Amniotic epithelial cell (primary cell): ENCODE measurements around the gene UQCRHL.
"Not testable (repeated sequence)": the region's sequence is repeated elsewhere in the genome, so short reads cannot be mapped to it uniquely, and the experiment has no call there.

Experiments
- DNase-seq: peaks from one replicate; pipeline ENCODE4 v3.0.0-alpha.2; 2010; ENCODE audit warnings: low read depth

UQCRHL gene

DNA sequence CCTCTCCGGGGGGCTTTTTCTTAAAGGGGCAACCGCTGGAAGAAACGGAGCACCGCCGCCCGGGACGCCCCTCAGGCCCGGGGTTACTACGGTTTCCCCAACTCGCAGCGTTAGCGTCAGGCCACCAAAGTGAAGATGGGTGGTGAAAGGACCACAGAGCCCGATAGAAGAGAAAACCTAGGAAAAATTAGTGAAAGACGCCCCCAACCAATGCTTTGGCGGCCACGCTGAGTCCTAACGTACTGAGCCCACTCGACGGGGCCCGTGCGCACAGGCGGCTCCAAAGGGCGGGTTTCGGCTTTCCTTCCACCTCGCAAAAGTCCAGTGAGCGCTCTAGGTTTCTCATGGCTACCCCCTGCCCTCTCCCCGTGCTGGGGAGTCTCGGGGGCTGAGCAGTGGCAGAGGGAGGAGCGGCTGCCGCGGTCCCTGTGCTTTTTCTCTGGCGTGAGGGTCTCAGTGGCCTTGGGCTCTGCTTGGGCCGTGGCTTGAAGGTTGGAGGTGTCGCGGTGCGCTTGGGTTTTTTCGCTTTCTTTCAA is 27.8 kb upstream of the UQCRHL start:
- DNase-seq: no peak

DNA sequence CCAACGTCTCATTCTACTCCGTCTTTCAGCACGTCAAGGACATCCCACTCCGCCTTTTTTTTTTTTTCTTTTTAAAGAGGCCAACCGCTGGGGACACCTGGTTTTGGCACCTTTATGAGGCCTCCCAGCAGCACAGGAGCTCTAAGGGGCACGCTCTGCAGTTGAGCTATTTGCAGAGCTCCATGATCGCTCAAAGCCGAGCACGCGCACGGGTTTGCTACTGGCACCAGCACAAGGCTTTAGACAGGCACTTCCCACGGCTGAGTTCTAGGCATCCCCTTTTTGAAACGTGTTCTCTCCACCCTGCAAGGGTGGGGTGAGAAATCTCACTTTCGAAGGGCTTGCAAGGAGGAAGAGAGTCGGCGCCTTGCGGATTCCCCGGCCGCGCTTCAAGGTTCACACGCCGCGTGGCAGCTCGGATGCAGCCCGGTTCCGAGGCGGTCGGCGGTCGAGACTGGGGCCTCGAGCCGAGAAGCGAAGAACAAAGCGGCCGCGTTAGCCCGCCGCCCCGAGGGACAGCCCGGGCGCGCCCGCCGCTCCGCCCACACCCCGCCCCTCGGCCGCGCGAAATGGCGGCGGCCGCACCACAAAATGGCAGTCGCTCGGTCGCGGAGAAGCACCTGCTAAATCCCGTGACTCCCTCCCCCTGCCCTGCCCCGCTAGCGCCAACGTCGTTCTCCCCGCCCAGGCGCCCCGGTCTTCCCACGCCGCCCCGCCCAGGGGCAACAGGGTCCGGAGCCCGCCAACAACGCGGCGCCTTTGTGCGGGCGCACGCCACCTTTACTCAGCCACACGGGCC is 27.2 kb upstream of the UQCRHL start:
- peak; percentile 90 for DNase-seq

DNA sequence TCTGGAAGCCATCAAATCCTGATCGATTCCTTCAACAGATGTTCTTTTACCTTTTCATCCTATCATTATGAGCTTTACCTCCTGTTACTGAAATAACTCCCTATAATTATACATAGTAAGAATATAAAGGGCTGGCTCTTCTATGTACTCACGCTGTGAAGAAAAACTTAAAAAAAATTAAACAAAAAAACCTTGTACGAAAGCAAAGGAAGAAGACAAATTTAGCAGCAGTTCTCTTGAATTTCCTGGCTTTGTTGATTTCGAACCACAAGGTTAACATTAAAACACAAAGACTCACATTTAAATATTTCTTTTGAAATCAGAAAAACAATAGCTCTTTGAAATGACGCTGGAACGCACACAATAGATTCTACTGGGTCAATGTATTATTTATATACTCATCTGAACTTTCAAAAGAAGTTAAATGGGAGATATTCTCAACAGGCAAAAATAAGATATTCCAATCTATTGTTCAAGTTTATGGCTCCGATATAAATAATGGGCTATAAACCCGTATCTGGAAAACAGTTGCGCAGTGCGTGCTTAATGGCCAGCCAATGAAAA is 26.5 kb upstream of the UQCRHL start:
- no peak for DNase-seq

DNA sequence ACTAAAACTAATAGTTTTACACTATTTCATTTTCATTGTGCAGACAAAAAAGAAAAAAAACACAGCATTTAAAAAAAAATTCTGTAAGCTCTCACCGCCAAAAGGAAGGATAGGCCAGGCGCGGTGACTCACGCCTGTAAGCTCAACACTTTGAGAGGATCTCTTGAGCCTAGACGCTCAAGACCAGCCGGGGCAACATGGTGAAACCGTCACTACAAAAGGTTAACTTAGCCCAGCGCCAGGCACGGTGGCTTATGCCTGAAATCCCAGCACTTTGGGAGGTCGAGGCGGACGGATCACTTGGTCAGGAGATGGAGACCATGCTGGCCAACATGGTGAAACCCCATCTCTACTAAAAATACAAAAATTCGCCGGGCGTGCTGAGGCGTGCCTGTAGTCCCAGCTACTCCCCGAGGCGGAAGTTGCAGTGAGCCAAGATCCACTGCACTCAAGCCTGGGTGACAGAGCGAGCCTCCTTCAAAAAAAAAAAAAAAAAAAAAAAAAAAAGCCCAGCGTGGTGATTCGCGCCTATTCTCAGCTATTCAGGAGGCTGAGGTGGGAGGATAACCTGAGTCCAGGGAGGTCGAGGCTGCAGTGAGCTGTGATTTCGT is 25.7 kb upstream of the UQCRHL start:
- peak; percentile 70 for DNase-seq

DNA sequence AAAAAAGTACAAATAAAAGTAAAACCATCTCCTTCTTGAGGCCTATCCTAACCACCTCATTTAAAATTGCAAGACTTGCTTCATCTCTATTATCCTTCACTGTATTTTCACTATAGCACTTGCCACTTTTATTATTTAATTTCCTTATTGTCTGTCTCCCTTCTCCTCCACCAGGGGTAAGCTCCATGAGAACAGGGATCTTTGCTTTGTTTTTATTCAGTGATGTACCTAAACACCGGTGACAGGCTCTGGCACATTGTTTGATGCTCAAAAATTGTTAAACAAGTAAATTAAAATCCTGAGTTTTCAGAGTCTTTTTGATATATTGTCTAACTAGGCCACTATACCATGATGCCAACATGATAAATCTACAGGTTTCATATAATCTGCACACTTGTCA is 22.8 kb upstream of the UQCRHL start:
- no peak for DNase-seq

DNA sequence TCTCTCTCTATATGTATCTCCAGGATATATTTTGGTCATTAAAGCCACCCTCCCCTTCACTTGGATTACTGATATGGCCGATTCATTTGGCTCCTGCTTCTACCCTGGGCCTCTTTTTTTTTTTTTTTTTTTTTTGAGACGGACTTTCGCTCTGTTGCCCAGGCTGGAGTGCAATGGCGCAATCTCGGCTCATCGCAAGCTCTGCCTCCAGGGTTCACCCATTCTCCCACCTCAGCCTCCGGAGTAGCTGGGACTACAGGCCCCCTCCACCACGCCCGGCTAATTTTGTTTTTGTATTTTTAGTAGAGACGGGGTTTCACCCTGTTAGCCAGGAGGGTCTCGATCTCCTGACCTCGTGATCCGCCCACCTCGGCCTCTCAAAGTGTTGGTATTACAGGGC is 21.5 kb upstream of the UQCRHL start:
- not testable (repeated sequence) for DNase-seq

DNA sequence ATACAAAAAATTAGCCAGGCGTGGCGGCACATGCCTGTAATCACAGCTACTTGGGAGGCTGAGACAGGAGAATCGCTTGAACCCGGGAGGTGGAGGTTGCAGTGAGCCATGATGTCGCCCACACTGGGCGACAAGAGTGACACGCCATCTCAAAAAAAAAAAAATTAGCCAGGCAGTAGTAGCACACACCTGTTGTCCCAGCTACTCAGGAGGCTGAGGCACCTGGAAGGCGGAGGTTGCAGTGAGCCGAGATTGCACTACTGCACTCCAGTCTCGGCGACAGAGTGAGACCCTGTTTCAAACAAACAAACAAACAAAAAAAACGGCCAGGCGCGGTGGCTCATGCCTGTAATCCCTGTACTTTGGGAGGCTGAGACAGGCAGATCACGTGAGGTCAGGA is 20.1 kb upstream of the UQCRHL start:
- not testable (repeated sequence) for DNase-seq

DNA sequence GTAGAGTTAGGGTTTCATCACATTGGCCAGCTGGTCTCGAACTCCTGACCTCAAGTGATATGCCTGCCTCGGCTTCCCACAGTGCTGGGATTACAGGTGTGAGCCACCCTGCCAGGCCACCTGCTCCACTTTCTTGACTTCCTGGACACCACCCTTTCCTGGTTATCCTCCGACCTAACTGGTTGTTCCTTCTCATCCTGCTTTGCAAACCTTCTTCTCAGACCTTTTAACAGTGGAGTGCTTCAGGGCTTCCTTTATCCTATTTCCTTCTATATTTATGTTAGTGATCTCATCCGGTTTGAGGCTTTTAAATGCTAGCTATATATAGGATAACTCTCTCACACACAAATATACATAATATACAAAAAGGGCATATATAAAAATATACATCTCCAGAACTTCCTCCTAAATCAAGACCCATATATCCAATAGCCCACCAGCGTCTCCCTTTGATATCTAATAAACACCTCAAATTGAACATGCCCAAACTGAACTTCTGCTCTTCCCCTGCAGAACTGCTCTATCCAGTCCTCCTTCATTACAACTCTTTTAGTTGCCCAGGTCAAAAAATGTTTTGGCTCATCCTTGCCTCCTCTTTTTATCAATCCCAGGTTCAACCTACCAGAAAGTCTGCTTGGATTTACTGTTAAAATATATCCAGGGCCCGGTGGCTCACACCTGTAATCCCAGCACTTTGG is 19.5 kb upstream of the UQCRHL start:
- DNase-seq: no peak

DNA sequence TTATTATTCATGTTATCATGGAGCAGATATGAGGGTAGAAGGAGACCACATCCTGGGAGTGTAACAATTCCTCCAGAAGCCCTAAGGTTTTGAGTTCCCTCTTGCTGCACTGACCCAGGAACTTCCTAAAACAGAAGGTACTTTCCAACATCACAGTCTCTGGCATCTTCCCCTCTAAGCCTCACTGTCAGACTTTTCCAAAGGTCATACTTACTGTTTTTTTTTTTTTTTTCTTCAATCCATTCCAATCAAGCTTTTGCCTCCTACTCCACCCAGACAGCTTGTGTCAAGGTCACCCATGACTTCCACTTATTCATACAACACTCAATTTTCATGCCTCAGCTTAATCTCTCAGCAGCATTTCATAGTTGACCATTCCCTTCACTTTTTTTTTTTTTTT is 18.4 kb upstream of the UQCRHL start:
- peak; percentile 64 for DNase-seq

DNA sequence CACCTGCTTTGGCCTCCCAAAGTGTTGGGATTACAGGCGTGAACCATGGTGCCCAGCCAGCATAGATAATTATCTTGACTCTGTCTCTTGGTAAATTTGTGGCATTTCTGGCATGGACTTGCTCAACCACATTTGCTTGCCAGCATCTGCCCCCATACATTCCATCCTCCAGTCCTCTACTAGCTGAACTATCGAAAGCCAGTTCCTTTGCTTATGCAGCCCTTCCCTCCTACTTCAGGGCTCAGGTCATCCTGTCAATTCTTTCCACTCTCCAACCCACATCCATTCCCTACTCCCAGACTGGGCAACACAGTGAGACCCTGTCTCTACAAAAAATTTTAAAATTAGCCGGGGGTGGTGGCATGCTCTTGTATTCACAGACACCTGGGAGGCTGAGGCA is 13.0 kb upstream of the UQCRHL start:
- peak; percentile 65 for DNase-seq

DNA sequence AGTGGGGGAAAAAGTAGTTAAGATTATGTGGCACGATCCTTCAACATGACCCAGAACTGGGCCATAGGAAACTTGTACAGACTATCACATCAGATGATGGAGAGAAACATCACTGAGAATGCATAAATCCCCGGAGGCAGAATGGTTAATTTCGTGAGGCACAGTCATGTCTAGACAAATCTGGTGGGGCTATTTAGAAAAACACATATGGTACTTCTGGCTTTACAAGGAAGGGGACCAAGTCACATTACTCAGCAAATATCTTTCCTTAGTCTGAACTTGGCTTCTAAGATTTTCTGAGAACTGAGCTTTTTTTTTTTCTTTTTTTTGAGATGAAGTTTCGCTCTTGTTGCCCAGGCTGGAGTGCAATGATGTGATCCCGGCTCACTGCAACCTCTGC is 9.2 kb upstream of the UQCRHL start:
- no peak for DNase-seq

DNA sequence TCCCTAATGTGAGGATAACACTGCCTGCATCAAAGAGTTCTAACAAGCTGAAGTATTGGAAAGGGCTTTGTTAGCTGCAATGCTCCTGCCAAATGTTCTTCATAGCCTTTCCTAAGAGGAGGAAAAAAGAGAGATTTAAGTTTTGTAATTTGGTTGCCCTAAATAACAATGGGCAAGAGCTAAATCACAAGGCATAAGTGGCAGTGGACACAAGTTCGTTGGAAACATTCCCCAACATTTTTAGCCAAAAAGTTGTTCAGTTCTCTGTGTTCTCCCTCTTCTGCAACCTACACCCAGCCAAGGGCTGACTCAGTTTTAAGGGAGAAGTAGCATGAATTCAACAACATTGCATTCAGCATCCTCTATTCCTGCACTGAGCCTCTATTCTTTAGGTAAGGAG is 2.6 kb upstream of the UQCRHL start:
- no peak for DNase-seq

DNA sequence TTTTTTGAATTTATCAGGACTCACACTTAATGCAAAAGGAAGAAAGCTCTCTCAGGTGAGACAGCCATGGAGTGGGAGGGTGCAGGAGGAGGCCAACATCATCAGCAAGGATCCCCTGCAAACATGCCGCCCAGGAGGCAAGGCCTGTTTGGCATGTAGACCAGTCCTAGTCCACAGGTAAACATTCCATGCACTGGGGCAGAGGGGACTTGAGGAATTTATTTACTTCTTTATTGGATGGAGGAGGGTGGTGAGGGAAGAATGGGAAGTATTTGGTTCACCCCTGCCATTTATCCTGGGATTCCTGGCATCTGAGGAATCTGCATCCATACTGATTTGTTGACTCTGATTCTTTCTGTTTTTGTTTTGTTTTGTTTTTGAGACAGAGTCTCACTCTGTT is 1.5 kb upstream of the UQCRHL start:
- no peak for DNase-seq

DNA sequence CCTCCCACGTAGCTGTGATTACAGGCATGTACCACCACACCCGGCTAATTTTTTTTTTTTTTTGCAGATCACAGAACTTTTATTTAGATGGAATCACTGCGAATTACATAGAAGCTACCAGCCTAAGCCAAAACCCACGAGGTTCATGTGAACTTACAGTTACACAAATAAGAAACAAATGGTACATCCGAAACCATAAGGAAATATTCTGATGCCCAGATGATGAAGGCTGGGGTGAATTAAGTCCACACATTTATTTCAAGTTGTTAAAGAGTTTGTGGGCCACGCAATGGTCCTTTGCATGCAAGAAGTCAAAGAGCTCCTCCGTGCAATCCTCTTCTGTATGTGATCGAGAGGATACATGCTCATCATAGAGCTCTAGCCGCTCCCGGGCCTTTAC is 328 bp downstream of the UQCRHL start:
- DNase-seq: no peak

DNA sequence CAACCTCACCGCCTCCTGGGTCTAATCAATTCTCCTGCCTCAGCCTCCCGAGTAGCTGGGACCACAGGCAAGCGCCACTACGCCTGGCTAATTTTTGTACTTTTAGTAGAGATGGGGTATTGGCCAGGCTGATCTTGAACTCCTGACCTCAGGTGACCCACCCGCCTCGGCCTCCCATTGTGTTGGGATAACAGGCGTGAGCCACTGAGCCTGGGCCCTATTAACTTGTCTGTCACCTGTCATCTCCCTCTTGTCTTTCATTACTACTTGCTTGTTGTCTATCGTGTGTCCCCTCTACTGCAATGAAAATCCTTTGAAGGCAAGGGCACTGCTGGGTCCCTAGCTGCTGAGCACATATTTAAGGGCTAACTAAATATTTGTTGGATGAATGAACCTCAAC is 3.4 kb downstream of the UQCRHL start:
- no peak for DNase-seq

DNA sequence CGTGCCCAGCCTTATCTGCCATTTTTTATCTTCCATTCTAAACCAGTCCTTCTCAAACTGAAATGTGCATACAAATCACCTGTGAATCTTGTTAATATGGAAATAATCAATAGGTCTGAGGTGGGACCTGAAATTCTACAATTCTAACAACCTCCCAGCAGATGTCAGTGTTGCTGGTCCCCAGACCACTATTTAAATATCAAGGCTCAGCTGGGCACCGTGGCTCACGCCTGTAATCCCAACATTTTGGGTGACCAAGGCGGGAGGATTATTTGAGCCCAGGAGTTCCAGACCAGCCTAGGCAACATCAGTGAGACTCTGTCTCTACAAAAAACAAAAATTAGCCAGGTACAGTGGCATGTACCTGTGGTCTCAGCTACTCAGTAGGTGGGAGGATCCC is 4.1 kb downstream of the UQCRHL start:
- no peak for DNase-seq

DNA sequence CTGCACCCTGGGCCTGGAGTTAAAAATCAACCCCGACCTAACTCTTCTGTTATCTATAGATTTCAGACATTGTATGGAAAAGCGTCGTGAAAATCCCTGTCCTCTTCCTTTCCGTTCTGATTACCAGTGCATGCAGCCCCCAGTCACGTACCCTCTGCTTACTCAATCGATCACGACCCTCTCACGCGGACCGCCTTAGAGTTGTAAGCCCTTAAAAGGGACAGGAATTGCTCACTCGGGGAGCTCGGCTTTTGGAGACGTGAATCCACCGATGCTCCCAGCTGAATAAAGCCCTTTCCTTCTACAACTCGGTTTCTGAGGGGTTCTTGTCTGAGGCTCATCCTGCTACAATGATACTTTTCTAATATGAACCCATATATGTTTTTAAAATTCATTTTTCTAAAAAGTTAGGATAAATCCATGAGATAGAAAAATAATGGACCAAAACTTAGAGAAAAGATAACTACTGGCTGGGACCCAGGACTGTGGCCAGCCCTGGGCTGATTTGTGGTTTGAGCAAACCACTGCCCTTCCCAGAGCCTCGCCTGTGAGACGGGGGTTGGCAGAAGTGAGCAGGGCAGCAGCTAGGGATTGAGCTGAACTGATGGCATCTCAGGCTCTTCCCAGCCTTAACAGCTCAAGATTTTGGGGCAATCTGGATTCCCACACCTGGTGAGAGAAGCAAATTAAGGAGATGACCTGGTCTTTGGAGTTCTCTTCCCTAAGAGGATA is 5.0 kb downstream of the UQCRHL start:
- peak; percentile 50 for DNase-seq

DNA sequence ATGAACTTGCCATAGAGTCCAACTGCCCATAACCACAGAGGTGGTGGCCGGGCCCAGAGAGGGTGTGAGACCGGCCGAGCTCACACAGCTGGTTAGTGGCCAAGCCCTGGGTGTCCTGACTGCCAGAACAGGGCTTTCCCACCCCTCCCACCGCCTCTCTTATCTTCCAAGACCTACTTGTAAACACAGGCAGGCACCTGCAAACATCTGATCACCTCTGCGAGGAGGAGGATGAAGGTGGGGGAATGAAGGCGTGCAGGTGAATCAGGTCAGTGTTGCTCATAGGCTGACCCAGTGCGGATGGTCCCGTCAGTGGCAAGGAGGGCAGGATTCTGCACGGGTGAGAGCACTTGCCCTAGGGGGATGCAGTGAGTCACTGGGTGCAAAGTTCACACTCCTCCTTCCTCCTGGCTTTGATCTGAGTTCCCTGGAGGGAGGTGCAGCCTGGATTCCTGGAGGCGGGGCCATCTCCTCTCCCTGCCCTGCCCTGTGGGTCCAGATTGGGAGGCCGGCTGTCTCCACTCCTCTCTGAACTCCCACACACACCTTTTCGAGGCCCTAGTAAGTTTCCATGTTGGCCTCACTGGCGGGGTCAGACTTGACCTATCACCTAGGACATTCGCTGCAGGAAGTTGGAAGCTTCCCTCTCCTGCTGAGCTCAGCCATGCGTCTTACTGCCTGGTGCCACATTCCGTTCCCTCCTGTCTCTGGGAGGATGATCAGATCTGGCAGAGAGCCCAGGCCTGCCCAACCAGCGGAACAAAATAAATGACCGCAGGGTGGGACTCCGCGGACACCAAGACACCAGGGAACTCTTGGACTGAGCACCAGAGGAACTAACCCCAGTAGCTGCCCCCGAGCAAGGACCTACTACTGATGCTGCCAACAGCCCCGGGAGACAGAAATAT is 7.3 kb downstream of the UQCRHL start:
- DNase-seq: peak; percentile 53

DNA sequence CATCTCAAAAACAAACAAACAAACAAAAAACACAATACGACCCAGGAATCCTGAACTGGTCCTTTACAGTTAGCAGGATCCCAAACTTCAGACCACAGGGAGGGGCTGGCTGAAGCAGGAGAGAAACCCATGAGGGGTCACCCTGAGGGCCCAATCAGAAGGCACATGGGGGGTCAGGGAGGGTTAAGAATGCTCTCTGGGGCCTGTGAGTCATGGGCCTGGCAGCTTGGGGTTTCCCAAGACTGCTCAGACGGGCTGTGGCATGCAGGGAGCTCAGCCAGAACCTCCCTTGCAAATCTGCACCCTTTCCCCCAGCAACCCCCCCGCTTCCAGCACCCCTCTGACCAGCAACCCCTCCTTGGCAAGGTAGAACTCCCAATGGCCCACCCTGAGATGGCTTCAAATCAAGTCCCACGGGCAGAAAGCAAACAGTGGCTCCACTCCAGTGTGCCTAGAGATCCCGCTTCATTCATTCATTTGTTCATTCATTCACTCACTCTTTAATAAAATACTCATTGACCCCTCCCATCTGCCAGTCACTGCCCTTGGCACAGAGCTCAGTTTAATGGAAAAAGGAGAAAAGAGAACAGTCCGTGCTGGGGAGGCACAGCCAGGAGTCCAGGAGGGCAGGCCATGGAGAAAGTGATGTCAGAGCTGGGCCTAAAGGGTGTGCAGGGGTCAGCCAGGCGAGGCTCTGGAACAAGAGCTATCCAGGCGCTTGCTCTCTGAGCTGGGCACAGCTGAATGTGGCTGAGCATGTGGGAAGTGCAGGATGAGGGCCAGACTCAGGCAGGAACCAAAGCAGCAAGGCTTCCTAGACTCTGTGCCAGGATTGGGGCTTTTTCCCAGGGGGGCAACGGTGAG is 8.2 kb downstream of the UQCRHL start:
- peak; percentile 96 for DNase-seq
